NCI-H524 (cell line): ENCODE measurements around the gene RAB11FIP3.
"Not testable (repeated sequence)": the region's sequence is repeated elsewhere in the genome, so short reads cannot be mapped to it uniquely, and the experiment has no call there.

Experiments
- DNase-seq, 2 experiments: peaks; one replicate each; lab custom pipeline; 2025; lab: John Stamatoyannopoulos, UW

The RAB11FIP3 gene

DNA sequence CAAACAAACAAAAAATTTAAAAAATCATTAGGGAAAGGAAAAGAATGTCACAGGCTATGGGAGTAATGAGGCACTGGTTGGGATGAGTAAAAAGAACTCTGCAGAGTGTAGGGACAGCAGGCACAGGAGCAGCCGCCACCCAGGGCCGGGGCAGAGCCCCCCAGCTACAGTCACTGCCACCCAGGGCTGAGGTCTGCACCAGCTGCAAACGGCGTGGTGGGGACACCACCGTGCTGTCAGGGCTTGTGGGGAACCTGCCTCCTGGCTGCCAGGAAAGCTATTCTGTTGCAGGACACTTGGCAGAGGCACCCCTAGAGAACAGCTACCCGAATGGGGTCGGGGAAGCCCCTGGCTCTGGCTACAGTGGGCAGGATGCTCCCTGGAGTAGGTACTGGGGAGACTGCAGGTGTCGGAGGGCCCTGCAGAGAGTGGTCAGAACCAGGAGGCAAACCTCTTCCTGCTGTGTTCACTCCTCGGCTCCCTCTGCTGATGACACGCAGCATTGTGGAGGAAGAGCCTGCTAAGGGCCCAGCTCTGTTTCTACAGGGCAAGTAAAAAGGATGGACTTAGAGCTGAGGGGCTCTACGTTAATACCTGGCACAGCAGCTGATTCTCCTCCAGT is 69.8 kb downstream of the RAB11FIP3 start:
- DNase-seq: peak; percentile 15 to 60

DNA sequence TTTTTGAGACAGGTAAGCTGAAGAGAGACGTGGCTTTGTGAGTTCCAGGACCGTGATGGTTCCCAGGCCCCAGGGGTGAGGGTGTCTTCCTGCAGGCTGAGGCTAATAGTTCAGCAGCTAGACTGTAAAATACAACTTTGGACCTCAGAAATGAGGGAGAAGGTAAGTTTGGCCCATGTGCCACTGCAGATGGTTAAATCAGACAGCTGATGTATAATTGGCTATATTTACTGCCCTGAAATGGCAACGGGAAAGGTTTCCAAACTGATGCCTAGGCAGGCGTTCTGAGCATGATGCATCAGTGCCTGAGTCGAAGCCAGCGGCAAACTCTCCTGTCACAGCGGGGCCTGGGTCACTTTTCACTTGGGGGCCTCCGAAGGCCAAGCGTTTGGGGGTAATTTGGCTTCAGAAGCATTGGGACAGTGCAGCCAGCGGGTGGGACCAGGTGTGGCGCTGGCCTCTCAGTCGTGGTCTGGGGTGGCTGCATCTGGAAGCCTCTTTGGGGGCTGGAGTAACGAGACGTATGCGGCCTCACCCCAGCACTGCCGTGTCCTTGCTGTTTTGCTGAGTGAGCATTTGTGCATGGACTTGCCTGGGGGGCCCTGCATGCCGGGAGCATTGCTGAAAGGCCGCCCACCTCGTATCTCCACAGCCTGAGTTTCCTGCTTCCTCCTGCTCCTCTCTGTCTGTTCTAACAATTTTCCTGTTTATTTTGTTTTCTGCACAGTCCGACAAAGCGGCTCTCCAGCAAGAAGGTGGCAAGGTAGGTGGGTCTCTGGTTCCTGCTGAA is 70.8 kb downstream of the RAB11FIP3 start:
- no peak for DNase-seq

DNA sequence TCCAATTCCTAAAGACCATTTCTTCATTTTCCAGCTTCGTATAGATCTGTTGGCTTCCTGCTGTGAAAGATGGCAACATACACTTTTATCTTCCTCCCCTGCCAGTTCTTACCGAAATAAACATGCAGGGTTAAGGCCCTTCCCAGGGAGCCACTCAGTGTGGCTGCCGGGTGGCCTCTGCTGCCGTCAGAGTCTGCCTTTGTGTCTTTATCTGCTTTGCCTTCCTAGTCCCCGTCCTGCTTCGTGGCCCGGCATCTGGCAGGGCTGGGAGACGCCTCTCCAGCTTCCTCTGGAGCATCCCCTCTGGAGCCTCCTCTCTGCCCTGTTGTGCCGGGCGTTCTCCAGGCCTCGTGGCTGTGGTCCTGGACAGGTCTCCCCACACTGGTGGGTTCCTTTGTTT is 71.8 kb downstream of the RAB11FIP3 start:
- no peak for DNase-seq

DNA sequence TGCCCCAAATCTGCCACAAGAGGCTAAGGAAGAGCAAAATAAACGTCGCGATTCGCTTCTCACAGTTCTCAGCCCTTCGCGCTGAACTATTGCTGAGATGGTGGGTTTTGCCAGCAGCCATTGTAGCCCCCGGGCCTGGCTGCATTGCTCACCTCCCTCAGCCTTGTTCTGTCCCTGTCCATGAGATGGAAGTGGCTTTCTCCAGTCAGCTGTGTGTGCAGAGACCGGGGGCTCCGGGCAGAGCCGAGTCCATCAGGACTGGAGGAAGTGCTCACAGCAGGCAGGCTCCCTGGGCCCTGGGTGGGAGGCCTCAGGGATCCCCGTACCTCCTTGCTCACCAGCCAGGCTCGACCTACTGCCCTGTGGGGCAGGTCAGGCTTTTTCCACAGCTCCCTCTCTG is 74.5 kb downstream of the RAB11FIP3 start:
- no peak for DNase-seq

DNA sequence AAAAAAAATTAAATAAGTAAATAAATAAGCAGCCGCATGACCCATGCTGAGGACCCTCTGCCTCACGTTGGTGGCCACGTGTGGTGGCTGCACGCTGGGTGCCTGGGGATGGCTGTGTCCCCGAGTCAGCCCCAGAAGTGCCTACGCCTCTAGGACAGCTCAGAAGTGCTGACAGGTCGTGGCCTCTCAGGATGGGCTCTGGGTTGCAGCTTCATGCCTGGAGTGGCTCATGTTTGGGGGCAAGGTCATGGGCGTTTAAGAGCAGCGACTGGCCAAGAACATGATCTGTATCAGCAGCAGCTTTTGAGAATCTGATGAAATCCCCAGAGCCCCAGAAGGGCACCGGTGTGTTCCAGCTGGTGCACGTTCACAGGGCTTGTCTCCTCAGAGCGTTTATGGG is 75.3 kb downstream of the RAB11FIP3 start:
- no peak for DNase-seq

DNA sequence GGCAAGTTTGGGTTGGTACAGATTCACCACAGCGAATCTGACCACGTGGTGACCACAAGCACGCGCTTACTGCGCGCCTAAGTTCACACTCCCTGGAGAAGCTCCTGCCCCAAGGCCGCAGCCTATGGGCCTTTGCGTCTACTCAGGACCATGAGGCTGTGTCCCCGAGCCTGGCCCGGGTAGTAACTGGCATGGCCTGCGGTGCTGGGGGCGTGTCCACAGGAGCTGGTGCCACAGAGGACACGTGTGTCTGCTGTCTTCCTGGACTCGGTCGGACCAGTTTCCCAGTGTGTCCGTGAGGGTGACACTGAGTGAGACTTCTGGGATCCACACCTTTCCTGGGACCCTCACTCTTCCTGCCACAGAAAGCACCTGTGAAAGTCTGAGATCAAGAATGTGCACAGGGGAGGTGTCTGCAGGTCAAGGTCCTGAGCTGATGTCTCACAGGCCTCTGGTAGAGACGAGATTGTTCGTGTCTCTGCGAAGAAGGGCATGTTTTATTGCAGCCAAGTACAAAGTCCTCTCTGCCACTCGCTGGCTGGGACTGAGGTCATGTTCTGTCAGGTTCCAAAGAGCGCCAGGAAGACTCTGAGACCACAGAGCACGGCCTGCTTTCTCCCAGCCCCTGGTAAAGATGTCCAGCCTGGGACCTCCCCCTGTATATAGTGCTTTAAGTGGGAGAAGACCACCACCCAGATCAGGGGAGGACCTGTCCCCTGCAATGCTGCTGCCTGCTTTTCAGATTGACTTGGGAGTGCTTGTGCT is 76.9 kb downstream of the RAB11FIP3 start:
- DNase-seq: no peak

DNA sequence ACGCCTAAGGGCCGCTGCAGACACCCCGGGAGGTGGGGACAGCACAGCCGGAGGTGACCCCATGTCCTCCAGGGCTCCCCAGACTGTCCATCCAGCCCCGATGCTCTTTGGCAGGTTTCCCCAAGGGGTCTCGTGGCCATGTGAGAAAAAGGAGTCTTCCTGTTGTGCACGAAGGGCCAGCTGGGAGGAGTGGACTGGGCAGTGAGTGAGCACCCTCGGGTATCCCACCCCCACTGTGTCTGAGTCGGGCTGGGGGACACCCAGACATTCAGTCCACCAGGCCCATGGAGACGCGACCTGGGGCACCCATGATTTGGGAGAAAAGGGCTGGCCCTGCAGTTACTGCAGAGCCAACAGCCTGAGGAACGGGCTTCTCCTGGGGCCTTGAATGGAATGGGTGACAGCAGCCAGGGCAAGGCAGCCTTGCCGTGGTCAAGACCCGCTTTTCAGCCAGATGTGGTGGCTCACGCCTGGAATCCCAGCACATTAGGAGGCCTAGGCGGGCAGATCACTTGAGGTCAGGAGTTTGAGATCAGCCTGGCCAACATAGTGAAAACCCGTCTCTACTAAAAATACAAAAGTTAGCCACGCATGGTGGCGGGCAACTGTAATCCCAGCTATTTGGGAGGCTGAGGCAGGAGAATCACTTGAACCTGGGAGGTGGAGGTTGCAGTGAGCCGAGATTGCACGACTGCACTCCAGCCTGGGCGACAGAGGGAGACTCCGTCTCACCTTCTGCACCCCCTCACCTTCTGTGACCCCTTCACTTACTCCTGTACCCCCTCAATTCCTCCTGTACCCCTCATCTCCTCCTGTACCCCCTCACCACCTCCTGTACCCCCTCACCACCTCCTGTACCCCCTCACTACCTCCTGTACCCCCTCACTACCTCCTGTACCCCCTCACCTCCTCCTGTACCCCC is 78.0 kb downstream of the RAB11FIP3 start:
- DNase-seq: no peak

DNA sequence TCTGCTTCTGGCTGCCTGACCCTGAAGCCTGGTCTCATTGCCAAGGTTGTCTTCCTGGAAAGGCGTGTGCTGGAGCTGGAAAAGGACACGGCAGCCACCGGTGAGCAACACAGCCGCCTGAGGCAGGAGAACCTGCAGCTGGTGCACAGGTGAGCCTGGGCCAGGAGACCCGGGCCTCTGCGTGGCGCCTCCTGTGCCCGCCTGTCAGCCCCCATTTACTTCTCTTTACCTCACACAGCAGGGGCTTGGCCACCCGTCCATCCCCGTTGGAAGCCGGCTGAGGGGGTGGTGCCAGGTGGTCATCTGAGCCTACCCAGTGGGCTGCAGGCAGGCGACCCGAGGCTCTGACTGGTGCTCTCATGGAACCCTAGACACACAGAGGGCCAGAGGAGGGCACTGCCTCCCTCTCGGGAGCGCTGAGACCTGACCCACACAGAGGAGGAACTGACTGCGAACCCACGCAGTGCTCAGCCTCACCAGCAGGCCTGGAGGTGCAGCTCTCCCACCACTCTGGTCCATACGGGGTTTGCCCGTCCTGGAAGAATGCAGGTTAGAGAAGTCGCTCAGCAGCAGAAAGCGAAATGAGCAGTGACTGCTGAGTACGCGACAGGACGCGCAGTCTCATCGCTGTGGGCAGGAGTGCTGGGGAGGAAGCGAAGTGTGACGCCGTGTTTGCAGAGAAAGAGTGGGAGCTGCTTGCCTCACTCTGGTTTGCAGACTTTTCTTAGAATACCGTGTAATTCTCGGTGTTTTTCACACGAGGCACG is 80.2 kb downstream of the RAB11FIP3 start:
- DNase-seq: no peak

DNA sequence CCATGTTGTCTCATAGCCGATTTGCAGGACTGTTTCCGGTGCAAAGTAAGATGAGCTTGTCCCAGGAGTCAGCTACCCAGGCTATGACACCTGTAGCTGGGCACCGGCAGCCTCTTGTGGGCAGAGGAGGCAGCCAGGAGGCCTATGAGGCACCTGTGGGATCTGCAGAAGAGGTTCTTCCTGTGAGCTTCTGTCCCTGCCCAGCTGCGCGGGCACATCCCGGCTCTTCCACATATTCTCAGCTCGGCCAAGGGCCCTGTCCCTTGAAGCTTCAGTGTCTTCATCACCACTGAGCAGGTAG is 80.7 kb downstream of the RAB11FIP3 start:
- no peak for DNase-seq

DNA sequence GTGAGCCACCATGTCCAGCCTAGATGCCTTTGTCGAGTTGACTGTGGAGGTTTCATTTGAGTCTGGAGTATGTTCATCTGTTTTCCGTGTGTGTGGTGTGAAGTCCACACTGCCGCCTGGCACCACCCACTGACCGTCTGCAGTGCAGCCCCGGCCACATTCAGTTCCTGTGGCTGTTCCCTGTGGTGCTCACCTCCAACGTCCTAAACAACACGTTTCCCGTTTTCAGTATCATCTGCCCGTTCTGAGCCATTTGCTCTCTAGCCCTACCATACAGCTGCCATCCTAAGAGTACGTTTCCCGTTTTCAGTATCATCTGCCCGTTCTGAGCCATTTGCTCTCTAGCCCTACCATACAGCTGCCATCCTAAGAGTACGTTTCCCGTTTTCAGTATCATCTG is 82.1 kb downstream of the RAB11FIP3 start:
- not testable (repeated sequence) for DNase-seq

DNA sequence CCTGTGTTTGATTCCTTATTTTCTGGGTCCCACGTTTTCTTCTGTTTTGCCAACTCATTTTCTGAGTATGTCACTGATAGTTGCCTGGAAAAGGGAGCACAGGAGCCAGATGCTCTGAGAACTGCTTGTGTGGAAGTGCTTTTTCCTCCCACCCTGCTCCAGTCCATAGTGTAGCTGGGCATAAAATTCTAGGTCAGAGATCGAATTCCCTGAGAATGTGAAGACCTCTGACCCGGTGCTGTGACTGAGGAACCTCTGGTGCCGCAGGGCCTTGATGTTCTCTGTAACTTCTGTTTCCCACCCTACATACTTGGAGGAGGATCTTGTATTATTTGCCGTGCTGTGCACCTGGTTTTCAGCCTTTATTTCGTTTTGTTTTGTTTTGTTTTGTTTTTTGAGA is 82.5 kb downstream of the RAB11FIP3 start:
- no peak for DNase-seq

DNA sequence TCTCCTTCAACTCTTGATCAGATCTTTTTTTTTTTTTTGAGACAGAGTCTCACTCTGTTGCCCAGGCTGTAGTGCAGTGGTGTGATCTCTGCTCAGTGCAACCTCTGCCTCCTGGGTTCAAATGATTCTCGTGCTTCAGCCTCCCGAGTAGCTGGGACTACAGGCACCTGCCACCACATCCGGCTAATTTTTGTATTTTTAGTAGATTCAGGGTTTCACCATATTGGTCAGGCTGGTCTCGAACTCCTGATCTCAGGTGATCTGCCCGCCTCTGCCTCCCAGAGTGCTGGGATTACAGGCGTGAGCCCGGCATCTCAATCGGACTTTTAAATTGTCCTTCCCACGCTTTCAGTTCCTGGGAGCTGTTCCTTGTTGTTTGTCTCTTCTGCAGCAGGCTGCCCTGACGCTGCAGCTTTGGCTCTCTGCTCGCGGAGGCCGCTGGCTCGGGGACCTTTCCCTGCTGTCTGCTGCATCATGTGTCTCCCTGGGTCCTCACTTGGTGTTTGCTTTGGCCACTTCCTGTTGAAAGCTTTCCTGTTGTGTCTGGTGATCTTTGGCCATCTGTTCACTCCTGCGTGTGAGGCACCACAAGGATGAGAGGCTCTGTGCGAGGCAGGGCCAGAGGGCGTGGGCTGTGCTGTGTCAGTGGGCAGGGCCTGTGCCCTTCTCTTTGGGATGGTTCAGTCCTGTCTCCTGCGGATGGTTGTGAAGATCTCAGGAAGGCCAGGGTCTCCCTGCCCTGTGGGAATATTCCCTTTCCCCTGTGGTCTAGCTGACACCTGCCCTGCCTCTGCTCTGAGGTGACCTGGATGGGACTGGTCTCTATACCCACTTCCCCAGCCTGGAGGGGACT is 83.7 kb downstream of the RAB11FIP3 start:
- DNase-seq: peak; percentile 22 to 67

DNA sequence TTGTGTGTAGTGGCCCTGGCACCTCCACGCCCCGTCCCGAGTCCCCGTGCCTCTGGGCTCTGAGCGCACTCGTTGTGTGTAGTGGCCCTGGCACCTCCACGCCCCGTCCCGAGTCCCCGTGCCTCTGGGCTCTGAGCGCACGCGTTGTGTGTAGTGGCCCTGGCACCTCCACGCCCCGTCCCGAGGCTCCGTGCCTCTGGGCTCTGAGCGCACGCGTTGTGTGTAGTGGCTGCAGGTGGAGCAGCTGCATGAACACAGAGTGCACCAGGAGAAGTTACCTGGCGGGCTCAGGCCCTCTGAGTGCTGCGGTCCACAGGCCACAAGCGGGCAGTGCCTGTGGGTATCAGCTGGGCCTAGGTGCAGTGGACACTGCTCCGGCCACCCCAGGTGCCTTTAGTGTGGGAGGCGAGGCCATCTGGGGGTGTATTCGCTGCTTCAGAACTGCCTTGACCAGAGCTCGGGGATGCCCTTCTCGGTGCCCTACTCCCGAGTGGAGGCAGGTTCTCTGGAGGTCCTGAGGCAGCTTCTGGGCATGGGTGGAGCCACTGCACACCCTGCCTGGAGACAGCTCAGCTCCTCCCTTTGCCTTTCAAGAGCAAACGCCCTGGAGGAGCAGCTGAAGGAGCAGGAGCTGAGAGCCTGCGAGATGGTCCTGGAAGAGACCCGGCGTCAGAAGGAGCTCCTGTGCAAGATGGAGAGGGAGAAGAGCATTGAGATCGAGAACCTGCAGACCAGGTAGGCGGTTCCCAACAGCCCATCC is 84.8 kb downstream of the RAB11FIP3 start:
- DNase-seq: no peak

DNA sequence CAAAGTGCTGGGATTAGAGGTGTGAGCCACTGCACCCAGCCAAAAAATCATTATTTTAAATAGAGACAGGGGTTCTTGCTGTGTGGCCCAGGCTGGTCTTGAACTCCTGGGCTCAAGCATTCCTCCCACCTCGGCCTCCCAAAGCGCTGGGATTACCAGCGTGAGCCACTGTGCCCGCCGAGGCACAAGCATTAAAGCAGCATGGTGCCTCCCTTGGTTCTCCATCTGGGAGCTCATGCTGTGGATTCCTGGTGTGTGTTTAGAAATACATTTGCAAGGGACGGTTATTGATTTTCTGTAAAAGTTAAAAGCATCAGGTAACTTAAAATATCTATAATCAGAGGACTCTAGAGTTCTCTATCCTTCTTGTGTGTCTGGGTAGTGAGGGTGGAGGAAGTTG is 87.4 kb downstream of the RAB11FIP3 start:
- DNase-seq: no peak

DNA sequence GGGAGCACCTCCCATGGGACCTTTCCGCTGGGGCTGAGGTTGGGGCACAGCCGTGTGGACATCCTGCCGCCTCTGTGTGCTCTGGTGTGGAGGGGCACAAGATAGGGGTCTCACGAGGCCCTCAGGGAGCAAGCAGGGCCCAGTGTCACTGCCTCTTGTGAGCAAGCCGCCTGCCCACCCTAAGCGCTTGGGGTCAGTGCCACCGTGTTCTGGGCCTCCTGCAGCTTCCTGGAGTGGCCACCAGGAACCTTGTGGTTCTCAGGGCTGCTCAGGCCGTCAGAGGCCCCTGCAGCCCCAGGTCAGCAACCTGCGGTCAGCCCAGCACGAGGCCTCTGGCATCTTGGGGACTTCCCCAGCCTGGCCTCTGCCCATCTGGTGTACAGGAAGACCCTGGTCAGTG is 88.5 kb downstream of the RAB11FIP3 start:
- DNase-seq: no peak

DNA sequence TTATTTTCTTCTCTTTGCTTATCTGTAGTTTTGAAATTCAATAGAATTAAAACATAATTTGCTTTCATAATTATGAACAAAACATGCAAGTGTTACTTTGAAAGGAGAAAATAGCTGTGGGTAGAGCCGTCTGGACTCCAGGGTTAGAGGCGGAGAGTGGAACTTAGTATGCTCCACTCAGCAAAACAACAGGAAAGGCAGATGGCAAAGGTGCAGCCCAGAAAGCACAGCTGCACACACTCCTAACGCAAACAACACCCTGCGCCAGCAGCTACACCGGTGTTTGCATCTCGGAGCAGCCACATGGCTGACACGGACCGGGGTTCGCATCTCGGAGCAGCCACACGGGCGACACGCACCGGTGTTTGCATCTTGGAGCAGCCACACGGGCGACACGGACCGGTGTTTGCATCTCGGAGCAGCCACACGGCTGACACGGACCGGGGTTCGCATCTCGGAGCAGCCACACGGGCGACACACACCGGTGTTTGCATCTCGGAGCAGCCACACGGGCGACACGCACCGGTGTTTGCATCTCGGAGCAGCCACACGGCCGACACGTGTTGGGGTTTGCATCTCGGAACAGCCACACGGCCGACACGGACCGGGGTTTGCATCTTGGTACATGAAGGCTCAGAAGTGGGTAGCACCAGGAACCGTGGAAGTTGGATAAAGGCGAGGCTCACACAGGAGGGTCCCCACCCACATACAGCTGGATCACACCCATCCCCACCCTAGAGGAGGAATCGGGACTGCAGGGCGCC is 89.9 kb downstream of the RAB11FIP3 start:
- no peak for DNase-seq

DNA sequence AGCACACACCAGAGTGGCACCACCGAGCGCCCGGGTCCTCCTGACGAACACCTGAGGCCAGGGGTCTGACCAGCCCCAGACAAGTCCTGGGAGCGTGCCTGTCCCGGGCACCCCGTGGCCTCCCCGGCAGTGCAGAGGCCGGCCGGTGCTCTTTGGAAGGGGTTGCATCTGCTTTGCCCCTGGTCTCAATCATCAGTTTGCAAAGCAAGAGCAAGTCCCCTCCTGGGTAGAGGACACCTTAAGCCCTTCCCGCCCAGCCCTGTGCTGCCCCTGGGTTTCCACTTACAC is 90.4 kb downstream of the RAB11FIP3 start:
- no peak for DNase-seq

DNA sequence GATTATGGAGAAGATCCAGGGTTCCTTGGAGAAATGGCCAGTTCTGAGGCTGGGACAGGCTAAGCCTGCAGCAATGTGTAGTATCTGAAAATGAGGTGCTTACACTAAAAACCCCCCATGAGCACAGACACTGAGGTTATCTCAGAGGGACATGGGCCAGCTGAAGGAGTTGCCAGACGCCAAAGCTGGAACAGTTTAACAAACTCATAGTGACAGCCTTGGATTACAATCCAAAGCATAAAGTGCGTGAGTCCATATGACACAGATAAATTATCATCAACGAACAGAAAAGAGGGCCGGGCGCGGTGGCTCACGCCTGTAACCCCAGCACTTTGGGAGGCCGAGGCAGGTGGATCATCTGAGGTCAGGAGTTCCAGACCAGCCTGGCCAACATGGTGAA is 90.9 kb downstream of the RAB11FIP3 start:
- no peak for DNase-seq

DNA sequence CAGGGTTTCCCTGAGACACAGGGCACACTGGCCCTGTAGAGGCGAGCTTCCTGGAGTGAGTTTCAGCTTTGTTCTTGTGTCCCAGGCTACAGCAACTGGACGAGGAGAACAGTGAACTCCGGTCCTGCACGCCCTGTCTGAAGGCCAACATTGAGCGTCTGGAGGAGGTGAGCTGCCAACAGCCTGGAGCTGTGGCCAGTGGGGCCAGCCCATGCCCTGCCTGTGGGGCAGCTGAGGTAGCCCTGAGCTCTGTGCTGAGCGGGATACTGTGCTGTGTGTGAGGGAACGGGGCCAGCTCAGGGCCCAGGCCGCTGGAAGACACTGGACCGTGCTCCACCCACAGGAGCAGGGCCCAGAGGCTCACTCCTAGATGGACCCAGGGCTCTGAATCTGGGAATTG is 93.4 kb downstream of the RAB11FIP3 start:
- no peak for DNase-seq
